DMS79 treated with DMSO at 0.1 percent for 48 hours (cell line): ENCODE results near the gene MYNN.
"Not testable (repeated sequence)": the region's sequence is repeated elsewhere in the genome, so short reads cannot be mapped to it uniquely, and the experiment has no call there.

Experiments
- DNase-seq: peaks from one replicate; lab custom pipeline; 2025; lab: John Stamatoyannopoulos, UW

Gene MYNN

GRCh38 chr3:169772897-169773816 is at the start of gene MYNN:
MYNN (plus strand) TSS chr3:169773396; CDS start chr3:169774296, 900 bp downstream.
- DNase-seq: peak; percentile 85

GRCh38 chr3:169731857-169732256 is 41.3 kb upstream of the MYNN start:
- DNase-seq: not testable (repeated sequence)

- no peak for DNase-seq
Observed at GRCh38 chr3:169739067-169739466, 34.1 kb upstream of the MYNN start.

GRCh38 chr3:169744366-169745054 is 28.7 kb upstream of the MYNN start:
- DNase-seq: no peak

- DNase-seq: no peak
Observed at GRCh38 chr3:169746924-169747323, 26.3 kb upstream of the MYNN start.

GRCh38 chr3:169748670-169749069 is 24.5 kb upstream of the MYNN start:
- no peak for DNase-seq

GRCh38 chr3:169750665-169751064 is 22.5 kb upstream of the MYNN start:
- no peak for DNase-seq

GRCh38 chr3:169751875-169752274 is 21.3 kb upstream of the MYNN start:
- no peak for DNase-seq

GRCh38 chr3:169754711-169755110 is 18.5 kb upstream of the MYNN start:
- DNase-seq: no peak

GRCh38 chr3:169755488-169755887 is 17.7 kb upstream of the MYNN start:
- DNase-seq: no peak

- DNase-seq: no peak
Observed at GRCh38 chr3:169758359-169758994, 14.7 kb upstream of the MYNN start.

GRCh38 chr3:169759256-169759655 is 13.9 kb upstream of the MYNN start:
- DNase-seq: no peak

- no peak for DNase-seq
Observed at GRCh38 chr3:169760479-169760878, 12.7 kb upstream of the MYNN start.

- peak; percentile 53 for DNase-seq
Observed at GRCh38 chr3:169764312-169764881, 8.8 kb upstream of the MYNN start.

- peak; percentile 79 for DNase-seq
Observed at GRCh38 chr3:169764882-169765612, 8.1 kb upstream of the MYNN start, which contains the start of gene TERC. TERC (minus strand) TSS chr3:169765060.

- no peak for DNase-seq
Observed at GRCh38 chr3:169769287-169770181, 3.7 kb upstream of the MYNN start, which contains the start of gene ACTRT3. ACTRT3 (minus strand) TSS chr3:169769561; CDS start chr3:169769520, 41 bp downstream.

GRCh38 chr3:169771497-169772304 is 1.5 kb upstream of the MYNN start:
- peak; percentile 93 for DNase-seq

- DNase-seq: peak; percentile 92
Observed at GRCh38 chr3:169772305-169772896, 795 bp upstream of the MYNN start.

GRCh38 chr3:169774186-169774585 is 990 bp downstream of the MYNN start:
- DNase-seq: no peak
